ENCODE results near the gene PEG3.

GRCh38 chr19:56814656-56815055 lies 25.9 kb downstream of the PEG3 start:
- TF ChIP-seq CTCF (IDR thresholded peaks at IDR 0.05 in 8 of 11, conservative IDR thresholded peaks at IDR 0.05 in 3 of 11) (no peak), POLR2A (IDR thresholded peaks at IDR 0.05) (no peak), POLR2AphosphoS5 (IDR thresholded peaks at IDR 0.05) (no peak)
